VCaP (cell line): Measurements from ENCODE around the gene NFATC1.

Experiments used
- H3K27ac ChIP-seq: fragments of 450-650 bp; 2 replicates; pipeline ENCODE4 v1.5.1; 2017
- CTCF ChIP-seq: fragments of 450-650 bp; conservative IDR thresholded peaks from 2 replicates; pipeline ENCODE4 v1.5.1; 2017; ENCODE audit warnings: mild to moderate bottlenecking, moderate library complexity

NFATC1 gene

GRCh38 chr18:79506191-79507075 lies 110.7 kb downstream of the NFATC1 start:
- no peak overlapping the region for H3K27ac ChIP-seq
- no peak for TF ChIP-seq CTCF

GRCh38 chr18:79507076-79507545 lies 111.4 kb downstream of the NFATC1 start:
- TF ChIP-seq CTCF: no peak
- peak overlapping the region; percentile 58 for H3K27ac ChIP-seq

DNA sequence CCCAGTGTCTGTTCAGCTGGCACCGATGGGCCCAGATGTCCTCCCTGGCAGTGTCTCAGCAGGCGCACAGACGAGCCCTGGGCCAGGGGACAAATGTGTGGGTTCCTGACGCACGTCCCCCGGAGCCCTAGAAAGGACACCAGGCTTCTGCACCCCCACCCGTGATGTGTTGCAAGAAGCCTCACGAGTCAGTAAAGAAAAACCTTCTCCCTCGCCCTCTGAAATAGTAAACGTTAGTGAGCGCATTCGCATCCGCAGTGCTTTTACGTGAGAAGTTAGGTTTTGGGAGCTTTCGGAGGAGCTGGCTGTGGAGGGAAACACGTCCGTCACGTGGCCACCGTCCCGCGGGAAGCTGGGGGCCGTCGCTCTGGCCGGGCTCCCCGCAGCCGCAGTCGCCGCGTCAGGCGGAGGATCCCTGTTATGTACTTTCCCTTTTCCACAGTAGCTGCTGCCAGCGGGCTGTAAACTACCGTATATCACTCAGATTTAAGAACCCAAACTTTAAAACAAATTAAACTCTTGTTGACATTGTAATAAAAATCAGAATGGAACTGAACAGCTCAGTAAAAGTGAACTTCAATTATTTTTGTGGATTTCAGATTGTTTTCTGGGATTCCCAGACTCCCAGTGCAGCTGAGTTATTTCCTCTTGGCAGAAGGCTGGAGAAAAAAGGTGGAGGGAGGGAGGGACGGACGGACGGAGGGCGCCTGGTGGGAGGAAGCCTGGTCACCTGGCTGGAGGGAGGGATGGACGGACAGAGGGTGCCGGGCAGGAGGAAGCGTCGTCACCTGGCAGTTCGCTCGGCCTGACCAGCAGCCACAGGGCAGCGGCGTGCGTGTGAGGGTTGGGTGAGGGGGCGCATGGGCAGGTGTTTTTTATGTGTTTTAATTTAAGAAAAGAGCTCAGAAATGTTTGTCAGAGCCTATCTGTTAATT lies 112.1 kb downstream of the NFATC1 start:
- peak overlapping the region; percentile 58 for H3K27ac ChIP-seq
- TF ChIP-seq CTCF: no peak

DNA sequence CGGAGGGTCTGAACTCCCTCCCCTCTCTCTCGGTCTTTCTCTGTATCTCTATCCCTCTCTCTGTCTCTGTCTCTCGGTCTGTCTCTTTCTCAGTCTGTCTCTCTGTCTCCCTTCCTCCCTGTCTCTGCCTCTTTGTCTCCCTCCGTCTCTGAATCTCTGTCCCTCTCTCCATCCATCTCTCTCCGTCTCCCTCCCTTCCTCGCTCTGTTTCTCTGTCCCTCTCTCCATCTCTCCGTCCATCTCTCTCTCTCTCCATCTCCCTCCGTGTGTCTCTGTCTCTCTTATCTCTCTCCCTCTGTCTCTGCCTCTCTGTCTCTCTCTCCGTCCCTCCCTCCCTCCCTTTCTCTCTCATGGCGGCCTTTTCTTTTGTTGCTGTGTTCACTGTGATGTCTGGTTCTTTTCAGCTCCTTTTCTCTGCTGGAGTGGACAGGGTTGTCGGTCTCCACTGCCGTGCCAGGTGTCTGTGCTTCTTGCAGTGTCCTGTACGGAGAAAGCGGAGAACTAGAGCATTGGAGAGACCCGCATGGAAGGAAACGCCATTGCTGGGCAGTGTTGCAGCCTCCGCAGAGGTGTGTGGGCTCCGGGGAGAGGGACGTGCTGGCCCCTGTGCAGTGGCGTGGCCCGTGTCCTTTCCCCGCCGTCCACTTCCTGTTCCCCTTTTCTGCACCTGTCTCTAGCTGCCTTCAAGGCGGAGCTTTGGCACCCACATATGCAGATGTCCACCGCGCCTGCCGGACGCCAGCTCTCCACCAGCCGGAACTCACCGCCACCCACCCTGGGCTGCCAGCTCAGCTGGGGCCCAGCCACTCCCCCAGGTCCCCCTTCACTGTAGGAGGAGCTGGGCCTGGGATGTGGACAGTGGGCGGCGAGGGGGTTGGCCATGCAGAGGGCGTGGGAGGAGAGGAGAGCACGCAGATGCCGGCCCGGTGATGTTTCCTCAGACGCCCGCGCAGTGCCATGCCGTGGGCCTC lies 113.1 kb downstream of the NFATC1 start:
- TF ChIP-seq CTCF: no peak
- H3K27ac ChIP-seq: peak overlapping the region; percentile 58

- no peak overlapping the region for H3K27ac ChIP-seq
- TF ChIP-seq CTCF: no peak
These were observed 113.8 kb downstream of the NFATC1 start for GRCh38 chr18:79509536-79509930.

- H3K27ac ChIP-seq: no peak overlapping the region
- no peak for TF ChIP-seq CTCF
These were observed 114.4 kb downstream of the NFATC1 start for GRCh38 chr18:79510046-79510685.
